ENCODE results near the gene MYBPC2. TPM values are rescaled to one million over a fixed set of nuclear protein-coding genes. Genes with fewer than 3 reads are reported as not detected.

MYBPC2 gene
- total and polyA plus RNA-seq, 9 of the 15 experiments (the other 6 are each of a cell fraction or from before 2014, with no cell fraction given): 0.01 to 0.14 (median 0.04) TPM; not detected in 6

DNA sequence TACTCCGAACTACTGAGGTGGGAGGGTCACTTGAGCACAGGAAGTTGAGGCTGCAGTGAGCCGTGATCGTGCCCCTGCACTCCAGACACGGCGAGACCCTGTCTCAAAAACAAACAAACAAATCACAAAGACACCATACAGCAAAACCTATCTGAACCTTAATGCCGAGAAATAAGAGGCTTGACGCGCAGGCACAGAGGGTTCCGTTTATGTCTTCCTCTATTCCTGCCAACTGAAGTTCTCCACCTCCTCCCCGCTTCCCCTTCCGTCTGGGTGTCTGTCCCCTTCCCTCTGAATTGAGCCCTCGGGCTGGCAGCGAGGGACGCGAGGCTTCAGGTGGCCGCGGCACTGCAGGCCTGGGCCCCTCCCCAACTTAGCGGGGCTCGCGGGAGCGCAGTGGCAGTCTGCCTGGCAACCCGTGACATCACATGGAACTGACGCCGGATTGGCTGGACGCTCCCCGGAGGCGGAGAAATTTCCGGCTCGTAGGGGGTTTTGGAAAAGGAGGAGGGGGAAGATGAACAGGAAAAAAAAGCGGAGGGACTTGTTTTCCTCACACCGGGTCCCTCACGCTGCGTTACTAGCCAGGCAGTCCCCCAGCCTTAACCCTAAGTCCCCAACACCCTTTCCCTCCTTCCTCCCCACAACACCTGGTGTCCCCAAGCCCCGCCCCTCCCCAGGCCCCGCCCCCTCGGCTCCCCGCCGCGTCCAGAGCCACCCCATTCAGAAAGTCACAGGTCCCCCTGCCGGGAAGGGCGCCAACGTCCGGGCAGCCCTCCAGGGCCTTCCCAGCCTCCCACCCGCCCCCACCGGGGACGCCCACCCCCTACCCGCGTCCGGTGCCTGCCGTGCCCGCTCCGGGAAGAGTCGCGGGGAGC, 1.1 kb upstream of the MYBPC2 start (continued):
- TF ChIP-seq LARP7 (IDR thresholded peaks at IDR 0.05) (0 out of 2 replicates have a peak, but pooled peaks have one; percentile 25), SMARCA5 (IDR thresholded peaks at IDR 0.05) (0 out of 2 replicates have a peak, but pooled peaks have one; percentile 53), FIP1L1 (IDR thresholded peaks at IDR 0.05; ENCODE audit: low read depth, low read length, poor library complexity, severe bottlenecking) (peak; percentile 42), TOE1 (IDR thresholded peaks at IDR 0.05; ENCODE audit: borderline replicate concordance) (peak; percentile 35; the same call in 1 of the 2 replicates), TOE1 (CRISPR knock-in tag; IDR thresholded peaks at IDR 0.05; ENCODE audit: borderline replicate concordance, low read depth) (no peak), BCOR (IDR thresholded peaks at IDR 0.05) (peak; percentile 13; the same call in 1 of the 2 replicates), NFYB (IDR thresholded peaks at IDR 0.05; ENCODE audit: extremely low read depth, insufficient read length) (peak; percentile 67), RBM15 (IDR thresholded peaks at IDR 0.05; ENCODE audit: insufficient read depth, low read length) (no peak), ELF2 (CRISPR knock-in tag; IDR thresholded peaks at IDR 0.05) (no peak), ELK1 (CRISPR knock-in tag; IDR thresholded peaks at IDR 0.05) (no peak), PHB2 (IDR thresholded peaks at IDR 0.05; ENCODE audit: low read depth) (no peak), TFAM (CRISPR knock-in tag; conservative IDR thresholded peaks at IDR 0.05) (no peak), NR2C2 (CRISPR knock-in tag; IDR thresholded peaks at IDR 0.05) (no peak), NR2C2 (tag; IDR thresholded peaks at IDR 0.05) (no peak), KLF16 (IDR thresholded peaks at IDR 0.05) (no peak), ZNF766 (CRISPR knock-in tag; conservative IDR thresholded peaks at IDR 0.05) (no peak), ATF2 (CRISPR knock-in tag; IDR thresholded peaks at IDR 0.05) (no peak), LEF1 (IDR thresholded peaks at IDR 0.05) (no peak), ZBTB43 (CRISPR knock-in tag; IDR thresholded peaks at IDR 0.05) (no peak), POLR2B (IDR thresholded peaks at IDR 0.05; ENCODE audit: low read depth, partially characterized antibody) (peak; percentile 61), L3MBTL2 (IDR thresholded peaks at IDR 0.05) (peak; percentile 85), MTA3 (IDR thresholded peaks at IDR 0.05; ENCODE audit: borderline replicate concordance) (peak; percentile 56; the same call in 1 of the 2 replicates)
- TF ChIP-seq, protein P1, sequence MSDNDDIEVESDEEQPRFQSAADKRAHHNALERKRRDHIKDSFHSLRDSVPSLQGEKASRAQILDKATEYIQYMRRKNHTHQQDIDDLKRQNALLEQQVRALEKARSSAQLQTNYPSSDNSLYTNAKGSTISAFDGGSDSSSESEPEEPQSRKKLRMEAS (CRISPR knock-in tag; IDR thresholded peaks at IDR 0.05): peak; percentile 53; the same call in 1 of the 2 replicates
- TF ChIP-seq, protein P2, sequence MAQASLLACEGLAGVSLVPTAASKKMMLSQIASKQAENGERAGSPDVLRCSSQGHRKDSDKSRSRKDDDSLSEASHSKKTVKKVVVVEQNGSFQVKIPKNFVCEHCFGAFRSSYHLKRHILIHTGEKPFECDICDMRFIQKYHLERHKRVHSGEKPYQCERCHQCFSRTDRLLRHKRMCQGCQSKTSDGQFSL (CRISPR knock-in tag; IDR thresholded peaks at IDR 0.05): peak; percentile 60; the same call in 1 of the 2 replicates
- TF ChIP-seq, protein P2 (tag; IDR thresholded peaks at IDR 0.05): no peak

Measured in K562 (cell line).